GM18505 (cell line): ENCODE results near the gene GGT1.
"Not testable (repeated sequence)": the region's sequence is repeated elsewhere in the genome, so short reads cannot be mapped to it uniquely, and the experiment has no call there.

Experiments
- ATAC-seq: cut with Tn5 transposase; IDR thresholded peaks from one replicate; pipeline ENCODE4 v1.9.1; 2021; ENCODE audit not compliant: unreplicated experiment
- POLR2A ChIP-seq: IDR thresholded peaks from 4 replicates; pipeline ENCODE4 v1.6.1; 2011; ENCODE audit warnings: borderline replicate concordance; ENCODE audit not compliant: insufficient read depth, insufficient read length; ENCODE audit errors: extremely low read depth

Gene GGT1

DNA sequence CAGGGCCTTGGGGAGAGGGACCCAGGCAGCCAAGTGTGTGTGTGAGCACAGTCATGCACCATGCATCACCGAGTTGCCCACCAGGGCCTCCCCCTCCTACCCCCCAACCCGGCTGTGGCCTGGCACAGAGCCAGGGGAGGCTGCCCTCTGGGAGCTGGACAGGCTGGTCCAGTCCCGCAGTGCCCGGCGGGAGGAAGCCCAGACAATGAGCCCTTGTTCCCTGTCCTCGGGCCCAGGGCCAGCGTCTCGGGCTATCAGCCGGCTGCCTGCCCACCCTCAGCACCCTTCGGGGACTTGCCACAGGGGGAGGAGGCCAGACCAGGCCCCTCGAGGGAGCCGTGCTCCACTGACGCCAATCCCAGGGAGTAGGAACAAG, 14.6 kb upstream of the GGT1 start:
- ATAC-seq: no peak
- no peak for TF ChIP-seq POLR2A

DNA sequence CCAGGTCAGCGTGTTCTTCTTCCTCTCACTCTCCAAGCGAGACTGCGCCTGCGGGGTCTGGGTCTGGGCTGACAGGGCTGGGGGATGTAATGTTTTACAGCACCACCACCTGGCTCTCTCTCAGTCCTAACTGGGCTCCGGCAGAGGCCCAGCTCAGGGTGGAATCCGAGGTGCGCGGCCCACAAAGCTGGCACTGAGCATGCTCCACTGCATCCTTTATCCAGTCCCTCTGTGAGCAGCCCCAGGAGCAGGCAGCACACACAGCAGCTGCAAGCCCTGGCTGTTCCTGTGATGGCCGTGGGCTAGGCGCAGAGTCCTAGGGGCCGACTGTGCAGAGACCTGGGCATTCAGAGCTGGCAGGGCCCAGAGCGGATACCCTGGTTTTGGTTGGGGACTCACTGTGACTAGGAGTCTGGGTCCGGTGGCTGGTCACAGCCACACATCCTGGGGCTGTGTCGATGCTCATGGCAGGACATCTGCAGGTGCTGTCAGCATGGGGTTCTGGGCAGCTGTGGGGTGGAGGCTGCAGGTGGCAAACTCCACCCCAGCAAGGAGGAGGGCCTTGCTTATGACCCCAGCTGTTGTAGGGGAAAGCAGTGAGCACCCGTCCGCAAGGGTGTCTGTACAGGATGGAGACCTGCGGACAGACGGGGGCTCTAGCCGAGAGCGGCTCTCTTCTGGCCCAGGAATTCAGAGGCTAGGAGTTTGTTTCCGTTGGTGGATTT, 14.1 kb upstream of the GGT1 start:
- ATAC-seq: no peak
- TF ChIP-seq POLR2A: no peak

- no peak for ATAC-seq
- TF ChIP-seq POLR2A: no peak
Observed at GRCh38 chr22:24589518-24590030, 13.4 kb upstream of the GGT1 start.

DNA sequence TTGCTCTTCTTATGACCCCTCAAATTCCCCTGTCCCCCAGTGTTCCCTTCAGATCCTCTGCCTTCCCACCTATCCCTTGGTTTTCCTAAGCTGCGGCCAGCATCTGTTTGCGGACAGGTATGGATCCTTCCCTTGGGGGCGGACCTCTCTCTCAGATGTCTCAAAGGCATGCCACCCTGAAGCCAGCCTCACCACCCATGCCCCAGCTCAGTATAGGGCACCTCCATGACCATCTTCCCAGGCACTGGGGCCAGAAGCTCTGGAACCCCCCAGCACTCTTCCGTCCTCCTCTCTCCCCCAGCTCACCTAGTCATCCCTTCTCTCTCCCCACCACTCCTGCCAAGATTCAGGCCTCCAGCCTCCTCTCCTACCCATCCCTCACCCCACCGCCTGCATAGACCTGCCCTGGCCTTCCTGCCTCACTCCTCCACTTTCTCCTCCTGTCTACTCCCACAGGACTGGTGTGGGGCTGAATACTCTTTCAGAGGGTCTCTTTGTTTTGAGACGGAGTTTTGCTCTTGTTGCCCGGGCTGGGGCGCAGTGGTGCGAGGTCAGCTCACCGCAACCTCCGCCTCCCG, 12.3 kb upstream of the GGT1 start:
- ATAC-seq: no peak
- no peak for TF ChIP-seq POLR2A

GRCh38 chr22:24591286-24591830, 11.6 kb upstream of the GGT1 start:
- no peak for ATAC-seq
- no peak for TF ChIP-seq POLR2A

- peak; percentile 6 for ATAC-seq
- no peak for TF ChIP-seq POLR2A
Observed at GRCh38 chr22:24592058-24592850, 10.7 kb upstream of the GGT1 start.

- peak; percentile 70 for ATAC-seq
Observed at GRCh38 chr22:24592851-24593558, 10.0 kb upstream of the GGT1 start, which contains the start of gene LRRC75B. Gene LRRC75B, minus strand, starts transcription at chr22:24593073. Its CDS starts 34 bp downstream, at chr22:24593039.

GRCh38 chr22:24593559-24593835, 9.5 kb upstream of the GGT1 start:
- not testable (repeated sequence) for ATAC-seq

More at GRCh38 chr22:24592851-24593558, 10.0 kb upstream of the GGT1 start, which contains the start of gene LRRC75B:
- peak; percentile 39 for TF ChIP-seq POLR2A

GRCh38 chr22:24593836-24594568, 9.0 kb upstream of the GGT1 start:
- TF ChIP-seq POLR2A: no peak
- no peak for ATAC-seq

DNA sequence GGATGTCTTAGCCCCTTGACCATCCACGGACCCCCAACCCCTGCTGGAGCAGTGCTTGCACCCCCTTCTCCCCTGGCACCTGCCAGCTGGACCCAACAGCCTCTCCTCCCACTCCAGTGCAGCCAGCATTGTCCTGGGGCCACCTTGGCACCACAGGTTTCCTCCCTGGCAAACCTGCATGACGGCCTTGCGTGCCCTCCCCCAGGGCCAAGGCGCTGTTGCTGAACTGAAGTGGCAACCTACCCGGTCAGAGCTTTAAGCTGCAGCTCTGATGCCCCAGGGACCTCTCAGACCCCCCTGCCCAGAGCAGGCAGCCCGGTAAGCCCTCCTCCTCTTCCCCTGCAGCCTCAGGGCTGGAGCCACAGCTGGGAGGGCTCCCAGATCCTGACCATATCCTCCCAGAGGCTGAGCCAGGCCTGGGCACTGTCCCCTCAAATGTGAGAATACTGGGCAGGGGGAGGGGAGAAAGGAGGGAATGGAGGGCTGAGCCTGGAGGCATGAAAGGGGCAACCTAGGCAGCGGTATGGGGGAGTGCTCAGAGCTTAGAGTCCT, 8.3 kb upstream of the GGT1 start:
- no peak for TF ChIP-seq POLR2A

GRCh38 chr22:24595228-24595627, 7.8 kb upstream of the GGT1 start:
- ATAC-seq: no peak
- no peak for TF ChIP-seq POLR2A

More for the DNA sequence above, 8.3 kb upstream of the GGT1 start:
- no peak for ATAC-seq

DNA sequence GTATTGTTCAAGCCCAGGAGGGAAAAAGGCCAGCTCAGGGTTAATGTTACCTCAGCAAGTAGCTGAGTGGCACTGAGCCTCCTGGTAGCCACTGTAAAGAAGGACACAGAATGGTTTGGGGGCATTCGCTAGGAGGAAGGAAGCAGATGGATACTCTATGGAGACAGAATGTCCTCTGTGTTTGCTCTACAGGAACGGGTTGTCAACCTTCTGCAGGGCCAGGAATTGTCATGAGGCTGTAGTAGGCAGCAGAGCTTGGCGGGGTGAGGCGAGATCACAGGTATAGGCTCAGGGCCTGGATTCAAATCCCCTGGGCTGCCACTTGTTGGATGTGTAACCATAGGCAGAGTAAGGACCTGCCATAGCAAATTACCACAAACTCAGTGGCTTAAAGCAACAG, 7.1 kb upstream of the GGT1 start:
- no peak for TF ChIP-seq POLR2A
- no peak for ATAC-seq

DNA sequence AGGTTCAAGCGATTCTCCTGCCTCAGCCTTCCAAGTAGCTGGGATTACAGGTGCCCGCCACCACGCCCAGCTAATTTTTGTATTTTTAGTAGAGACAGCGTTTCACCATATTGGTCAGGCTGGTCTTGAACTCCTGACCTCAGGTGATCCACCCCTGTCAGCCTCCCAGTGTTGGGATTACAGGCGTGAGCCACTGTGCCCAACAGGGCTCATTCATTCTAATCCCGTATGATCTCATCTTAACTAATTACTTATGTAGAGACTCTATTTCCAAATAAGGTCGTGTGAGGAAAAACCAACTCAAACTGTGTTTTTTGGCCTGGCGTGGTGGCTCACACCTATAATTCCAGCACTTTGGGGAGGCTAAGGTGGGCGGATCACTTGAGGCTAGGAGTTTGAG, 5.9 kb upstream of the GGT1 start:
- not testable (repeated sequence) for ATAC-seq
